PFSK-1 (cell line): Measurements from ENCODE around the gene CAPN7.

Experiments used
- REST ChIP-seq, 2 experiments: IDR thresholded peaks; 2 replicates each; pipeline versions ENCODE4 v1.6.1 to v1.8.0; 2011 to 2012; ENCODE audit warnings: low read depth in 2 of 2, low read length in 2 of 2, control low read depth in 1 of 2, inconsistent platforms in 1 of 2, mild to moderate bottlenecking in 1 of 2, moderate library complexity in 1 of 2; ENCODE audit not compliant: insufficient read depth in 1 of 2
- TAF1 ChIP-seq: IDR thresholded peaks from 2 replicates; pipeline ENCODE4 v1.6.1; 2012; ENCODE audit warnings: low read length, control low read depth, borderline replicate concordance; ENCODE audit not compliant: insufficient read depth

- TF ChIP-seq REST (IDR thresholded peaks at IDR 0.05; ENCODE audit: insufficient read depth in 1 of 2, low read depth in 2 of 2, low read length in 2 of 2) (no peak), TAF1 (no peak)
These were observed 45.4 kb upstream of the CAPN7 start for GRCh38 chr3:15160662-15161061.
